ENCODE measurements around the gene MCC.
A peak's percentile ranks its signal among the peaks of the same experiment; 100 is the strongest.

The MCC gene

GRCh38 chr5:113394658-113395057 lies 93.6 kb downstream of the MCC start:
- Histone ChIP-seq H3K9ac (no peak overlapping the region), H3K4me3 (no peak overlapping the region), H3K27me3 (no peaks in the 10 kb centered on the region), H3K36me3 (no peaks in the 10 kb centered on the region), H3K27ac (no peak overlapping the region), H3K9me3 (no peaks in the 10 kb centered on the region), H3K4me1 (no peaks in the 10 kb centered on the region), H4K20me1 (no peaks in the 10 kb centered on the region), H3K4me2 (no peak overlapping the region)
- no peak for TF ChIP-seq Cebpa-rat (IDR thresholded peaks at IDR 0.05)

- Histone ChIP-seq H3K27ac (no peak overlapping the region), H3K4me1 (no peaks in the 10 kb centered on the region), H3K9ac (no peak overlapping the region), H3K9me3 (no peaks in the 10 kb centered on the region), H3K4me3 (no peak overlapping the region), H3K27me3 (no peaks in the 10 kb centered on the region), H4K20me1 (no peaks in the 10 kb centered on the region), H3K36me3 (no peaks in the 10 kb centered on the region), H3K4me2 (no peak overlapping the region)
- TF ChIP-seq Cebpa-rat (IDR thresholded peaks at IDR 0.05): no peak
Measured at GRCh38 chr5:113390224-113390623, 98.0 kb downstream of the MCC start.

GRCh38 chr5:113389116-113389515 lies 99.1 kb downstream of the MCC start:
- Histone ChIP-seq H3K27me3 (no peaks in the 10 kb centered on the region), H4K20me1 (no peaks in the 10 kb centered on the region), H3K4me3 (no peak overlapping the region), H3K9ac (no peak overlapping the region), H3K36me3 (no peaks in the 10 kb centered on the region), H3K4me2 (no peak overlapping the region), H3K4me1 (0 out of 2 replicates have a peak, but pooled peaks cover 9% of the 10 kb centered on the region), H3K27ac (no peak overlapping the region), H3K9me3 (no peaks in the 10 kb centered on the region)
- TF ChIP-seq Cebpa-rat (IDR thresholded peaks at IDR 0.05): no peak

- Histone ChIP-seq H3K4me1 (peaks cover 13% of the 10 kb centered on the region), H3K4me2 (no peak overlapping the region), H3K9me3 (no peaks in the 10 kb centered on the region), H3K36me3 (no peaks in the 10 kb centered on the region), H3K9ac (no peak overlapping the region), H3K27ac (no peak overlapping the region), H3K27me3 (no peaks in the 10 kb centered on the region), H4K20me1 (no peaks in the 10 kb centered on the region), H3K4me3 (no peak overlapping the region)
- no peak for TF ChIP-seq Cebpa-rat (IDR thresholded peaks at IDR 0.05)
Measured at GRCh38 chr5:113387844-113388243, 100.4 kb downstream of the MCC start.

GRCh38 chr5:113384782-113385285 lies 103.4 kb downstream of the MCC start:
- 0 out of 2 replicates have a peak overlapping the region, but pooled peaks have one; percentile 23 for H3K4me2 ChIP-seq

GRCh38 chr5:113382731-113383130 lies 105.5 kb downstream of the MCC start:
- H3K4me2 ChIP-seq: peak overlapping the region; percentile 55
- H3K4me3 ChIP-seq: no peak overlapping the region
- H4K20me1 ChIP-seq: peaks cover 10% of the 10 kb centered on the region; the same call in 1 of the 2 replicates
- no peak overlapping the region for H3K27ac ChIP-seq
- H3K9me3 ChIP-seq: no peaks in the 10 kb centered on the region
- peaks cover 64% of the 10 kb centered on the region for H3K4me1 ChIP-seq
- H3K27me3 ChIP-seq: no peaks in the 10 kb centered on the region
- no peak overlapping the region for H3K9ac ChIP-seq
- no peak for TF ChIP-seq Cebpa-rat (IDR thresholded peaks at IDR 0.05)
- H3K36me3 ChIP-seq: no peaks in the 10 kb centered on the region

More at GRCh38 chr5:113384782-113385285, 103.4 kb downstream of the MCC start:
- Histone ChIP-seq H3K27ac (no peak overlapping the region), H3K9me3 (no peaks in the 10 kb centered on the region), H3K4me3 (no peak overlapping the region), H3K4me1 (peaks cover 43% of the 10 kb centered on the region), H3K36me3 (no peaks in the 10 kb centered on the region), H4K20me1 (no peaks in the 10 kb centered on the region), H3K9ac (no peak overlapping the region), H3K27me3 (no peaks in the 10 kb centered on the region)
- TF ChIP-seq Cebpa-rat (IDR thresholded peaks at IDR 0.05): no peak

- TF ChIP-seq Cebpa-rat (IDR thresholded peaks at IDR 0.05): no peak
- Histone ChIP-seq H3K4me1 (peaks cover 74% of the 10 kb centered on the region), H3K27ac (no peak overlapping the region), H3K27me3 (no peaks in the 10 kb centered on the region), H3K4me2 (peak overlapping the region; percentile 55), H3K4me3 (no peak overlapping the region), H3K36me3 (no peaks in the 10 kb centered on the region), H4K20me1 (peaks cover 12% of the 10 kb centered on the region; the same call in 1 of the 2 replicates), H3K9me3 (peaks cover 1% of the 10 kb centered on the region; the same call in 1 of the 2 replicates), H3K9ac (no peak overlapping the region)
Measured at GRCh38 chr5:113381791-113382190, 106.5 kb downstream of the MCC start.

- H3K27ac ChIP-seq: no peak overlapping the region
- no peak overlapping the region for H3K4me3 ChIP-seq
- no peaks in the 10 kb centered on the region for H3K36me3 ChIP-seq
- peaks cover 3% of the 10 kb centered on the region; the same call in 1 of the 2 replicates for H3K9me3 ChIP-seq
- H3K4me2 ChIP-seq: peak overlapping the region; percentile 55
- peaks cover 76% of the 10 kb centered on the region for H3K4me1 ChIP-seq
- no peak for TF ChIP-seq Cebpa-rat (IDR thresholded peaks at IDR 0.05)
- peaks cover 12% of the 10 kb centered on the region; the same call in 1 of the 2 replicates for H4K20me1 ChIP-seq
- H3K9ac ChIP-seq: no peak overlapping the region
- H3K27me3 ChIP-seq: no peaks in the 10 kb centered on the region
Measured at GRCh38 chr5:113380807-113381326, 107.4 kb downstream of the MCC start.

GRCh38 chr5:113379936-113380806 lies 108.1 kb downstream of the MCC start:
- Histone ChIP-seq H3K27me3 (no peaks in the 10 kb centered on the region), H3K9ac (no peak overlapping the region), H3K27ac (no peak overlapping the region), H3K36me3 (no peaks in the 10 kb centered on the region), H3K4me3 (no peak overlapping the region), H4K20me1 (peaks cover 12% of the 10 kb centered on the region; the same call in 1 of the 2 replicates), H3K4me1 (peaks cover 79% of the 10 kb centered on the region), H3K9me3 (peaks cover 3% of the 10 kb centered on the region; the same call in 1 of the 2 replicates), H3K4me2 (peak overlapping the region; percentile 92)
- no peak for TF ChIP-seq Cebpa-rat (IDR thresholded peaks at IDR 0.05)

Data from BLaER1 (cell line).